Activated CD4-positive, alpha-beta memory T cell treated with anti-CD3 and anti-CD28 coated beads, Interleukin-2, amount 10 ng/mL, durations not matched to agents 7 days and 5 days (primary cell): Measurements from ENCODE around the gene SOWAHD. TPM values are rescaled to one million over a fixed set of nuclear protein-coding genes. Genes with fewer than 3 reads are reported as not detected.
"Not testable (repeated sequence)": the region's sequence is repeated elsewhere in the genome, so short reads cannot be mapped to it uniquely, and the experiment has no call there.

Source experiments
- CTCF ChIA-PET: fragments of 350-600 bp; sonication (Branson Sonifier 250); formaldehyde crosslinking; loops from one replicate; lab custom pipeline; 2021; ENCODE audit warnings: antibody characterized with exemption, inconsistent platforms; lab: Charles Lee
- POLR2A ChIA-PET: fragments of 350-600 bp; sonication (Branson Sonifier 250); formaldehyde crosslinking; loops from one replicate; lab custom pipeline; 2021; ENCODE audit warnings: antibody characterized with exemption; lab: Charles Lee
- DNase-seq: peaks from one replicate; pipeline ENCODE4 v3.0.0-alpha.2; 2020
- H3K27ac Mint-ChIP-seq: one replicate; pipeline ENCODE4 v1.8.0; 2021; ENCODE audit warnings: mild to moderate bottlenecking, mixed read lengths
- H3K27me3 Mint-ChIP-seq: one replicate; pipeline ENCODE4 v1.8.0; 2021; ENCODE audit warnings: mixed read lengths
- H3K36me3 Mint-ChIP-seq: one replicate; pipeline ENCODE4 v1.8.0; 2021; ENCODE audit warnings: low read depth, mixed read lengths
- H3K4me1 Mint-ChIP-seq: one replicate; pipeline ENCODE4 v1.8.0; 2021; ENCODE audit warnings: mixed read lengths
- H3K4me3 Mint-ChIP-seq: one replicate; pipeline ENCODE4 v1.8.0; 2021; ENCODE audit warnings: mild to moderate bottlenecking, mixed read lengths
- H3K9me3 Mint-ChIP-seq: one replicate; pipeline ENCODE4 v1.8.0; 2021; ENCODE audit warnings: mixed read lengths
- total RNA-seq, 2 experiments: library from RNA; stranded (reverse); gene quantifications; one replicate each; pipeline ENCODE4 v1.2.3, GENCODE V29; 2021

The SOWAHD gene
- total RNA-seq, 2 experiments from 2014 or later: 1.9 TPM

DNA sequence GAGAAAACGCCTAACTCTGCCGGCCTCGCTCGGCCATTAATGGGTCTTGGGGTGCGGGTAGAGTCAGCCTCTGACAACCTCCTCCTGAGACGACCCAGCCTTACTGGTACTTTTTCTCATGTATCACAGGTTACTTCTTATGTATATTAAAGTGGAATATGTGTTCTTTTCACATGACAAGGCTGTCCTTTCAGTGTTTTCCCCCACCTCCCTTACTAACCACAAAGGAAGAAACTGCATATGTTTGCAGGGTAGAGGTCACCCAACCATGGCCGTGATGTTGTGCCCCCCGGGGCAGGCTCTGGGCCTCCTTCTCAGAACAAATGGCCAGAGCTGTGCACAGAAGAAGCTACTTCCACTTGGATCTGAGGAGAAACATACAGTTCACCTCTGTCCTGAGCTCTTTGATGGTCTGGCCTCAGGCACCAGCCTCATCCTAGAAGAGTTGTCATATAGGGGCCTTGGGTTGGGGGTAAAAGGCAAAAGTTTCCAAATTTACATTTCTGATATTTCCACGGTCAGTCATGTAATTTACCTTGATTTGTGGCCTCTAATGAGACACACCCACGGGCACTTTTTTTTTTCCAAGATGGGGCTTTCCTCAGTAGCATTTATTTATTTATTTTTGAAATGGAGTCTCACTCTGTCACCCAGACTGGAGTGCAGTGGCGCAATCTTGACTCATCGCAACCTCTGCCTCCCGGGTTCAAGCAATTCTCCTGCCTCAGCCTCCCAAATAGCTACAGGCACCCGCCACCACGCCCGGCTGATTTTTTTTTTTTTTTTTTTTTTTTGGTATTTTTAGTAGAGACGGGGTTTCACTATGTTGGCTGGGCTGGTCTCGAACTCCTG is 1.9 kb downstream of the SOWAHD start:
- POLR2A ChIA-PET: interaction anchor here (1.1 to 7.9 kb wide), 3 partner anchors 15 to 292 kb away, joined by 3 to 62 read pairs (median 6); partner anchors contain the start of genes RPL39 and SLC25A5
- no peaks in the 10 kb centered on the region for H3K36me3 Mint-ChIP-seq
- H3K4me3 Mint-ChIP-seq: peak overlapping the region; percentile 17
- no peak for DNase-seq
- no peaks in the 10 kb centered on the region for H3K27me3 Mint-ChIP-seq
- CTCF ChIA-PET: interaction anchor here (3.2 kb wide), 1 partner anchor 24 kb away, joined by 16 read pairs; no protein-coding TSS in a partner anchor
- no peak overlapping the region for H3K27ac Mint-ChIP-seq
- H3K9me3 Mint-ChIP-seq: no peaks in the 10 kb centered on the region
- peaks cover 44% of the 10 kb centered on the region for H3K4me1 Mint-ChIP-seq

DNA sequence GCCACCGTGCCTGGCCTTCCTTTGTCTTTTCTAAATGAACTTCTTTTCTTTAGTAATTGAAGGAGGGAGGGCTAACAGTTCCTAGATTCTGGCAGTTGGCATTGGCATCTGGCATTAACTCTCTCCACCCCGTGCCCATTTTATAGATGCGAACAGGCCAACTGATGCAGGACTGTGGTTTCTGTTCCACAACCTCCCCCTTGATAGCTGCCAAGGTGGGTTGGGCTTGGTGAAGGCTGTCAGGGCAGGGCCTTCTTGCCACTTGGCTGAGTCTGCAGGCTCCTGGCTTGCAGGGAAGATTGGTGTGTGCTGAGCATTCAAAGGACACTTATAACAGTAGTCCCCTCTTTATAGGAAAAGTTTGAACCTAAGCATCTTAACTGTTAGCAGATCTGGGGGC is 4.3 kb downstream of the SOWAHD start:
- DNase-seq: no peak
- Mint-ChIP-seq H3K27me3 (no peaks in the 10 kb centered on the region), H3K27ac (no peak overlapping the region), H3K36me3 (no peaks in the 10 kb centered on the region), H3K4me1 (peaks cover 19% of the 10 kb centered on the region), H3K4me3 (no peak overlapping the region), H3K9me3 (no peaks in the 10 kb centered on the region)
- POLR2A ChIA-PET: no interaction called here
- CTCF ChIA-PET: interaction anchor here (1.5 kb wide), 1 partner anchor 179 kb away, joined by 3 read pairs; no protein-coding TSS in a partner anchor

GRCh38 chrX:119763181-119763580 is 4.8 kb downstream of the SOWAHD start:
- Mint-ChIP-seq H3K27ac (no peak overlapping the region), H3K36me3 (peaks cover 2% of the 10 kb centered on the region), H3K4me3 (no peak overlapping the region), H3K27me3 (no peaks in the 10 kb centered on the region), H3K4me1 (peaks cover 17% of the 10 kb centered on the region), H3K9me3 (no peaks in the 10 kb centered on the region)
- ChIA-PET CTCF (no interaction called here), POLR2A (no interaction called here)
- DNase-seq: no peak

DNA sequence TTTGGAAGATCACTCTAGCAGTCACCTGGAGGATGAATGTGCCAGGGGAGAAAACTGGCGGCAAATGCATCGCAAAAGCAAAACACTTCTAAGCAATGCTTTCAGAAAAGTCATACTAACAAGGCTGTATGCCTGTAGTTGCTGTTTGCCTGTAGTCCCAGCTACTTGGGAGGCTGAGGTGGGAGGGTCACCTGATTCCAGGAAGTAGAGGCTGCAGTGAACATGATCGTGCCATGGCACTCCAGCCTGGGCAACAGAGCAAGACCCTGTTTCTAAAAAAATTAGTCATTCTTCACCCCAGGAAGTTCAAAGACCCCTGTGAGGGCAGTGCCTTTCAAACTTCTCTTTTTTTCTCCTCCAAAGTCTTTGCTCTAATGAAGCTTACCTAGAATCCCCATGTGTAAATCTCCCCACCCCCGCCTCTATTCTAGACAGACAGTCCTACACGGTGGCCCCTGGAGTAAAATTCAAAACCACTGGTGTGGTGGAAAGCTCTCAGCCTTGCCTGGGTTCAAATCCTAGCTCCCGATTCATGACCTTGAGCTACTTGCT is 5.5 kb downstream of the SOWAHD start:
- POLR2A ChIA-PET: interaction anchor here (0.6 to 1.6 kb wide), 2 partner anchors 10 to 16 kb away, joined by 3 read pairs; no protein-coding TSS in a partner anchor
- H3K4me3 Mint-ChIP-seq: no peak overlapping the region
- no peaks in the 10 kb centered on the region for H3K27me3 Mint-ChIP-seq
- no peak overlapping the region for H3K27ac Mint-ChIP-seq
- DNase-seq: no peak
- peaks cover 17% of the 10 kb centered on the region for H3K4me1 Mint-ChIP-seq
- H3K9me3 Mint-ChIP-seq: no peaks in the 10 kb centered on the region
- H3K36me3 Mint-ChIP-seq: peaks cover 2% of the 10 kb centered on the region
- CTCF ChIA-PET: interaction anchor here (0.6 to 1.8 kb wide), 3 partner anchors 21 to 281 kb away, joined by 3 to 5 read pairs (median 3); no protein-coding TSS in a partner anchor

GRCh38 chrX:119768436-119768835 is 10.0 kb downstream of the SOWAHD start:
- POLR2A ChIA-PET, H3K9me3 Mint-ChIP-seq, H3K4me3 Mint-ChIP-seq, CTCF ChIA-PET, H3K27ac Mint-ChIP-seq, H3K4me1 Mint-ChIP-seq, H3K36me3 Mint-ChIP-seq, DNase-seq, H3K27me3 Mint-ChIP-seq: not testable (repeated sequence)

GRCh38 chrX:119769388-119769787 is 11.0 kb downstream of the SOWAHD start:
- not testable (repeated sequence) for H3K4me1 Mint-ChIP-seq, H3K27me3 Mint-ChIP-seq, H3K4me3 Mint-ChIP-seq, H3K36me3 Mint-ChIP-seq, H3K27ac Mint-ChIP-seq, DNase-seq, H3K9me3 Mint-ChIP-seq
- CTCF ChIA-PET: interaction anchor here (0.6 kb wide), 1 partner anchor 49 kb away, joined by 3 read pairs; no protein-coding TSS in a partner anchor
- POLR2A ChIA-PET: interaction anchor here (0.8 kb wide), 1 partner anchor 8 kb away, joined by 4 read pairs; no protein-coding TSS in a partner anchor

DNA sequence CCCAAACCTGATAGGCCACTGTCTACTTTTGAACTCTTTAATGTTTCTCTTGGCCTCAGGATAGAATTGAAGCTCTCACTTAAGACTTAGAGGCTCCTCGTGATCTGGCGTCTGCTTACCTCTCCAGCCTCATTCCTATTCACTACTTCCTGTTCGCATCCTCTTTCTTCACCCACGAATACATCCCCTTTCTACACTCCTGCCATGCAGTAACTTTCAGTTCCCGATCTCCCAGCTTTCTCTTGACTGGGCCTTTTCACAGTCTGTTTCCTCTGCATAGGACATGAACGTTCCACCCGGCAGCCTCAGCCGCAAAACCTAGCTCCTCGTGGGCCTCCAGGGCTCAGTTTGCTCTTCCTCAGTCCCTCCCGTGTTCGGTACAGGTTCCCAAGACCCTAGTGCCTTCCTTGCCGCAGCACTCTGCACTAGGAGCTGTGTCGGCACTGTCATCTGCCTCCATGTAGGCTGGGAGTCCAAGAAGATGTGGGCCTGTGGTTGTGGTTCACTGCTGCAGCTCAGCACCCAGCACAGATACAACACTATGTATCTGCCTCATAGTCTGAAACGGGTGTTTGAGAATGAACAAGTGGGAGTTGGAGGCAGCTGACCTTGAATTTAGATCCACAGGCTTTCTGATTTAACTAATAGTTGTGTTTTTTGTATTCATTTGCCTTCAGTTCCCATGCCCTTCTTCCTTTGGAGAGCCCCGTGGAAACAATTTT is 17.3 kb downstream of the SOWAHD start:
- no peaks in the 10 kb centered on the region for H3K9me3 Mint-ChIP-seq
- H3K36me3 Mint-ChIP-seq: peaks cover 2% of the 10 kb centered on the region
- CTCF ChIA-PET: interaction anchor here (0.9 to 3.6 kb wide), 4 partner anchors 9 to 20 kb away, joined by 3 to 11 read pairs (median 4); partner anchors contain the start of gene SOWAHD
- H3K4me1 Mint-ChIP-seq: peaks cover 9% of the 10 kb centered on the region
- H3K4me3 Mint-ChIP-seq: no peak overlapping the region
- POLR2A ChIA-PET: interaction anchor here (0.7 to 1.5 kb wide), 7 partner anchors 11 to 196 kb away, joined by 3 to 5 read pairs (median 3); partner anchors contain the start of gene SOWAHD
- no peaks in the 10 kb centered on the region for H3K27me3 Mint-ChIP-seq
- no peak for DNase-seq
- H3K27ac Mint-ChIP-seq: peak overlapping the region; percentile 61

- no peaks in the 10 kb centered on the region for H3K9me3 Mint-ChIP-seq
- H3K4me1 Mint-ChIP-seq: peaks cover 17% of the 10 kb centered on the region
- H3K27ac Mint-ChIP-seq: no peak overlapping the region
- peaks cover 5% of the 10 kb centered on the region for H3K36me3 Mint-ChIP-seq
- H3K4me3 Mint-ChIP-seq: no peak overlapping the region
- CTCF ChIA-PET: interaction anchor here (1.3 to 1.6 kb wide), 3 partner anchors 23 to 262 kb away, joined by 4 to 5 read pairs (median 4); no protein-coding TSS in a partner anchor
- H3K27me3 Mint-ChIP-seq: no peaks in the 10 kb centered on the region
- DNase-seq: no peak
- POLR2A ChIA-PET: no interaction called here
These were observed 20.4 kb downstream of the SOWAHD start for GRCh38 chrX:119778829-119779228.

- CTCF ChIA-PET: interaction anchor here (2.9 kb wide), 1 partner anchor 24 kb away, joined by 16 read pairs; the partner anchor contains the start of gene SOWAHD
- POLR2A ChIA-PET: no interaction called here
- no peaks in the 10 kb centered on the region for H3K27me3 Mint-ChIP-seq
- peaks cover 29% of the 10 kb centered on the region for H3K36me3 Mint-ChIP-seq
- DNase-seq: no peak
- no peak overlapping the region for H3K4me3 Mint-ChIP-seq
- H3K27ac Mint-ChIP-seq: peak overlapping the region; percentile 40
- H3K9me3 Mint-ChIP-seq: no peaks in the 10 kb centered on the region
- peaks cover 37% of the 10 kb centered on the region for H3K4me1 Mint-ChIP-seq
These were observed 24.6 kb downstream of the SOWAHD start for GRCh38 chrX:119783026-119783425.

DNA sequence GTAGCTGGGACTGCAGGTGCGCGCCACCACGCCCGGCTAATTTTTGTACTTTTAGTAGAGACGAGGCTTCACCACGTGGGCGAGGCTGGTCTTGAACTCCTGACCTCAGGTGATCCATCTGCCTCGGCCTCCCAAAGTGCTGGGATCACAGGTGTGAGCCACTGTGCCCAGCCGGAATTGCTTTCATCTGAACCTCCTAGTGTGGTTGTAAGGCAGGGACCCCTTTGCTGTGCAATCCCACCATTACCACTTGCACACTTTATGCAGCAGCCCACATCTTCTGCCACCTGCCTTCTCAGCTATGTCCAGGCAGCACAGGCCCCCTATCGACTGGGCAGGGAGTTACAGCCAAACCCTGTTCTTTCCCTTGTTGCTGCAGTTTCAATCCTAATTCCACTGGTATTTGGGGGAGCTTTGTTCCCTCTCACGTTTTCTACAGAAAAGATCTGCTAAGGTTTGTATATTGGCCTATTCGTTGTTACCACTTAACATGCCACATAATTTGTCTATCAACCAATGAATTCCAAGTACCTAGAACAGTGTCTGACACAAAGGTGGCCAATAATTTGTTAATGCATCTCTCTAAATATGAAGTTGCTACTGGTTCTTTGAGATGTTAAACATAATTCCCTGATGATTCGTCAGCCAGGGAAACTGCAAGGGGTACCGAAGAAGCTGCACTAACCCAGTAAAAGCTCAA is 26.5 kb downstream of the SOWAHD start:
- peak; percentile 56 for DNase-seq
- ChIA-PET POLR2A (interaction anchor here (1.0 to 1.6 kb wide), 5 partner anchors 26 to 102 kb away, joined by 3 to 6 read pairs (median 3); partner anchors contain the start of gene SOWAHD), CTCF (interaction anchor here (0.9 to 2.9 kb wide), 8 partner anchors 8 to 269 kb away, joined by 3 to 16 read pairs (median 4); partner anchors contain the start of genes SEPTIN6 and SOWAHD)
- Mint-ChIP-seq H3K4me1 (peaks cover 46% of the 10 kb centered on the region), H3K9me3 (no peaks in the 10 kb centered on the region), H3K36me3 (peaks cover 48% of the 10 kb centered on the region), H3K4me3 (no peak overlapping the region), H3K27me3 (no peaks in the 10 kb centered on the region), H3K27ac (peak overlapping the region; percentile 45)

- Mint-ChIP-seq H3K36me3 (peaks cover 50% of the 10 kb centered on the region), H3K27me3 (no peaks in the 10 kb centered on the region), H3K9me3 (no peaks in the 10 kb centered on the region), H3K27ac (peak overlapping the region; percentile 92), H3K4me1 (peaks cover 33% of the 10 kb centered on the region), H3K4me3 (peak overlapping the region; percentile 93)
- peak; percentile 50 for DNase-seq
- POLR2A ChIA-PET: interaction anchor here (0.8 to 3.7 kb wide), 25 partner anchors 14 to 814 kb away, joined by 3 to 62 read pairs (median 6); partner anchors contain the start of genes NDUFA1, RNF113A, SEPTIN6 and SLC25A5
- CTCF ChIA-PET: interaction anchor here (1.0 to 1.9 kb wide), 15 partner anchors 10 to 322 kb away, joined by 3 to 14 read pairs (median 4); partner anchors contain the start of genes NDUFA1, RNF113A, SEPTIN6 and UPF3B
These were observed 32.6 kb downstream of the SOWAHD start for GRCh38 chrX:119790977-119791436.
